ENCODE data around the gene CBLB.

Gene CBLB

GRCh38 chr3:105781871-105782270 lies 86.9 kb downstream of the CBLB start:
- no peak overlapping the region for H3K27ac ChIP-seq (ENCODE audit: insufficient read depth, low read depth, low read length, poor library complexity, severe bottlenecking)
- no peaks in the 10 kb centered on the region for H3K9me3 ChIP-seq (ENCODE audit: control insufficient read depth, low read length)
- H3K27me3 ChIP-seq (ENCODE audit: control insufficient read depth, insufficient read depth, low read length, poor library complexity, severe bottlenecking), result no peaks in the 10 kb centered on the region
- no peaks in the 10 kb centered on the region for H3K4me1 ChIP-seq (ENCODE audit: control insufficient read depth, insufficient read depth, low read length)
- H3K4me3 ChIP-seq (ENCODE audit: insufficient read depth, low read depth, low read length), result no peak overlapping the region
- H3K36me3 ChIP-seq (ENCODE audit: control insufficient read depth, insufficient read depth, low read length), result no peaks in the 10 kb centered on the region

- WGBS, 2 experiments, result 92 to 100% methylated on average over 1 to 2 of the region's 2 CpGs
- Histone ChIP-seq H3K9me3 (ENCODE audit: control insufficient read depth, low read length) (no peaks in the 10 kb centered on the region), H3K4me1 (ENCODE audit: control insufficient read depth, insufficient read depth, low read length) (no peaks in the 10 kb centered on the region), H3K27me3 (ENCODE audit: control insufficient read depth, insufficient read depth, low read length, poor library complexity, severe bottlenecking) (no peaks in the 10 kb centered on the region), H3K36me3 (ENCODE audit: control insufficient read depth, insufficient read depth, low read length) (no peaks in the 10 kb centered on the region), H3K4me3 (ENCODE audit: insufficient read depth, low read depth, low read length) (no peak overlapping the region), H3K27ac (ENCODE audit: insufficient read depth, low read depth, low read length, poor library complexity, severe bottlenecking) (no peak overlapping the region)
Observed at GRCh38 chr3:105780107-105780506, 88.7 kb downstream of the CBLB start.

- Histone ChIP-seq H3K9me3 (ENCODE audit: control insufficient read depth, low read length) (no peaks in the 10 kb centered on the region), H3K27me3 (ENCODE audit: control insufficient read depth, insufficient read depth, low read length, poor library complexity, severe bottlenecking) (no peaks in the 10 kb centered on the region), H3K27ac (ENCODE audit: insufficient read depth, low read depth, low read length, poor library complexity, severe bottlenecking) (no peak overlapping the region), H3K4me3 (ENCODE audit: insufficient read depth, low read depth, low read length) (no peak overlapping the region), H3K4me1 (ENCODE audit: control insufficient read depth, insufficient read depth, low read length) (no peaks in the 10 kb centered on the region), H3K36me3 (ENCODE audit: control insufficient read depth, insufficient read depth, low read length) (no peaks in the 10 kb centered on the region)
- WGBS, 2 experiments, result 50 to 65% methylated on average over 2 to 3 of the region's 3 CpGs
Observed at GRCh38 chr3:105775368-105775767, 93.4 kb downstream of the CBLB start.

- no peak overlapping the region for H3K4me3 ChIP-seq (ENCODE audit: insufficient read depth, low read depth, low read length)
- H3K4me1 ChIP-seq (ENCODE audit: control insufficient read depth, insufficient read depth, low read length), result no peaks in the 10 kb centered on the region
- no peaks in the 10 kb centered on the region for H3K27me3 ChIP-seq (ENCODE audit: control insufficient read depth, insufficient read depth, low read length, poor library complexity, severe bottlenecking)
- H3K9me3 ChIP-seq (ENCODE audit: control insufficient read depth, low read length), result no peaks in the 10 kb centered on the region
- no peaks in the 10 kb centered on the region for H3K36me3 ChIP-seq (ENCODE audit: control insufficient read depth, insufficient read depth, low read length)
- 80% methylated on average over 1 of the region's 1 CpG; no CpG with 5 or more reads in 1 of the 2 experiments for WGBS, 2 experiments
- H3K27ac ChIP-seq (ENCODE audit: insufficient read depth, low read depth, low read length, poor library complexity, severe bottlenecking), result no peak overlapping the region
Observed at GRCh38 chr3:105774444-105775180, 94.2 kb downstream of the CBLB start.

GRCh38 chr3:105773291-105773690 lies 95.5 kb downstream of the CBLB start:
- H3K27me3 ChIP-seq (ENCODE audit: control insufficient read depth, insufficient read depth, low read length, poor library complexity, severe bottlenecking), result no peaks in the 10 kb centered on the region
- no peaks in the 10 kb centered on the region for H3K36me3 ChIP-seq (ENCODE audit: control insufficient read depth, insufficient read depth, low read length)
- H3K9me3 ChIP-seq (ENCODE audit: control insufficient read depth, low read length), result no peaks in the 10 kb centered on the region
- 89 to 98% methylated on average over 5 of the region's 5 CpGs for whole genome bisulfite sequencing, 2 experiments
- H3K4me1 ChIP-seq (ENCODE audit: control insufficient read depth, insufficient read depth, low read length), result no peaks in the 10 kb centered on the region
- H3K4me3 ChIP-seq (ENCODE audit: insufficient read depth, low read depth, low read length), result no peak overlapping the region
- no peak overlapping the region for H3K27ac ChIP-seq (ENCODE audit: insufficient read depth, low read depth, low read length, poor library complexity, severe bottlenecking)

GRCh38 chr3:105772635-105773034 lies 96.2 kb downstream of the CBLB start:
- H3K4me1 ChIP-seq (ENCODE audit: control insufficient read depth, insufficient read depth, low read length), result no peaks in the 10 kb centered on the region
- WGBS, 2 experiments, result 79 to 93% methylated on average over 2 of the region's 2 CpGs
- no peak overlapping the region for H3K27ac ChIP-seq (ENCODE audit: insufficient read depth, low read depth, low read length, poor library complexity, severe bottlenecking)
- H3K27me3 ChIP-seq (ENCODE audit: control insufficient read depth, insufficient read depth, low read length, poor library complexity, severe bottlenecking), result no peaks in the 10 kb centered on the region
- H3K36me3 ChIP-seq (ENCODE audit: control insufficient read depth, insufficient read depth, low read length), result no peaks in the 10 kb centered on the region
- H3K4me3 ChIP-seq (ENCODE audit: insufficient read depth, low read depth, low read length), result no peak overlapping the region
- H3K9me3 ChIP-seq (ENCODE audit: control insufficient read depth, low read length), result no peaks in the 10 kb centered on the region

GRCh38 chr3:105771392-105771791 lies 97.4 kb downstream of the CBLB start:
- H3K27me3 ChIP-seq (ENCODE audit: control insufficient read depth, insufficient read depth, low read length, poor library complexity, severe bottlenecking), result no peaks in the 10 kb centered on the region
- no peaks in the 10 kb centered on the region for H3K36me3 ChIP-seq (ENCODE audit: control insufficient read depth, insufficient read depth, low read length)
- WGBS, 2 experiments, result 94 to 100% methylated on average over 1 of the region's 1 CpG
- H3K4me3 ChIP-seq (ENCODE audit: insufficient read depth, low read depth, low read length), result no peak overlapping the region
- H3K27ac ChIP-seq (ENCODE audit: insufficient read depth, low read depth, low read length, poor library complexity, severe bottlenecking), result no peak overlapping the region
- H3K9me3 ChIP-seq (ENCODE audit: control insufficient read depth, low read length), result no peaks in the 10 kb centered on the region
- H3K4me1 ChIP-seq (ENCODE audit: control insufficient read depth, insufficient read depth, low read length), result no peaks in the 10 kb centered on the region

- H3K36me3 ChIP-seq (ENCODE audit: control insufficient read depth, insufficient read depth, low read length), result no peaks in the 10 kb centered on the region
- no peak overlapping the region for H3K27ac ChIP-seq (ENCODE audit: insufficient read depth, low read depth, low read length, poor library complexity, severe bottlenecking)
- WGBS, 2 experiments, result 93 to 97% methylated on average over 4 of the region's 4 CpGs
- H3K27me3 ChIP-seq (ENCODE audit: control insufficient read depth, insufficient read depth, low read length, poor library complexity, severe bottlenecking), result no peaks in the 10 kb centered on the region
- H3K9me3 ChIP-seq (ENCODE audit: control insufficient read depth, low read length), result no peaks in the 10 kb centered on the region
- H3K4me1 ChIP-seq (ENCODE audit: control insufficient read depth, insufficient read depth, low read length), result no peaks in the 10 kb centered on the region
- H3K4me3 ChIP-seq (ENCODE audit: insufficient read depth, low read depth, low read length), result no peak overlapping the region
Observed at GRCh38 chr3:105770410-105770809, 98.4 kb downstream of the CBLB start.

- Histone ChIP-seq H3K27me3 (ENCODE audit: control insufficient read depth, insufficient read depth, low read length, poor library complexity, severe bottlenecking) (no peaks in the 10 kb centered on the region), H3K4me3 (ENCODE audit: insufficient read depth, low read depth, low read length) (no peak overlapping the region), H3K27ac (ENCODE audit: insufficient read depth, low read depth, low read length, poor library complexity, severe bottlenecking) (no peak overlapping the region)
Observed at GRCh38 chr3:105767776-105768175, 101.0 kb downstream of the CBLB start.

GRCh38 chr3:105767216-105767615 lies 101.6 kb downstream of the CBLB start:
- Histone ChIP-seq H3K27ac (ENCODE audit: insufficient read depth, low read depth, low read length, poor library complexity, severe bottlenecking) (no peak overlapping the region), H3K4me1 (ENCODE audit: control insufficient read depth, insufficient read depth, low read length) (no peaks in the 10 kb centered on the region), H3K27me3 (ENCODE audit: control insufficient read depth, insufficient read depth, low read length, poor library complexity, severe bottlenecking) (no peaks in the 10 kb centered on the region), H3K4me3 (ENCODE audit: insufficient read depth, low read depth, low read length) (no peak overlapping the region), H3K9me3 (ENCODE audit: control insufficient read depth, low read length) (peaks cover 2% of the 10 kb centered on the region), H3K36me3 (ENCODE audit: control insufficient read depth, insufficient read depth, low read length) (peaks cover 12% of the 10 kb centered on the region)
- WGBS, 2 experiments, result 96% methylated on average over 2 of the region's 3 CpGs; no CpG with 5 or more reads in 1 of the 2 experiments

More at GRCh38 chr3:105767776-105768175, 101.0 kb downstream of the CBLB start:
- Histone ChIP-seq H3K9me3 (ENCODE audit: control insufficient read depth, low read length) (peaks cover 2% of the 10 kb centered on the region), H3K36me3 (ENCODE audit: control insufficient read depth, insufficient read depth, low read length) (peaks cover 6% of the 10 kb centered on the region), H3K4me1 (ENCODE audit: control insufficient read depth, insufficient read depth, low read length) (no peaks in the 10 kb centered on the region)

- no peak overlapping the region for H3K27ac ChIP-seq (ENCODE audit: insufficient read depth, low read depth, low read length, poor library complexity, severe bottlenecking)
- H3K4me3 ChIP-seq (ENCODE audit: insufficient read depth, low read depth, low read length), result no peak overlapping the region
- peaks cover 12% of the 10 kb centered on the region for H3K36me3 ChIP-seq (ENCODE audit: control insufficient read depth, insufficient read depth, low read length)
- peaks cover 2% of the 10 kb centered on the region for H3K9me3 ChIP-seq (ENCODE audit: control insufficient read depth, low read length)
- H3K27me3 ChIP-seq (ENCODE audit: control insufficient read depth, insufficient read depth, low read length, poor library complexity, severe bottlenecking), result no peaks in the 10 kb centered on the region
- H3K4me1 ChIP-seq (ENCODE audit: control insufficient read depth, insufficient read depth, low read length), result no peaks in the 10 kb centered on the region
Observed at GRCh38 chr3:105765308-105765639, 103.5 kb downstream of the CBLB start.
